Fibroblast of lung (primary cell): ENCODE data around the gene HBP1. TPM values are rescaled to one million over a fixed set of nuclear protein-coding genes. Genes with fewer than 3 reads are reported as not detected.

Source experiments
- DNase-seq, 2 donors: peaks; one replicate each; pipeline versions ENCODE4 v3.0.0 to v3.0.0-alpha.2; 2010; ENCODE audit warnings: low read depth in 2 of 2
- H2AFZ ChIP-seq: 2 replicates; pipeline ENCODE4 v1.5.1; 2012; ENCODE audit warnings: low read length, control low read depth, inconsistent platforms
- H3K27ac ChIP-seq: 2 replicates; pipeline ENCODE4 v1.5.1; 2011; ENCODE audit warnings: low read length, control low read depth; ENCODE audit not compliant: insufficient read depth
- H3K27me3 ChIP-seq: 2 replicates; pipeline ENCODE4 v1.5.1; 2011; ENCODE audit warnings: mild to moderate bottlenecking, low read length; ENCODE audit not compliant: control insufficient read depth, insufficient read depth
- H3K36me3 ChIP-seq: 2 replicates; pipeline ENCODE4 v1.5.1; 2011; ENCODE audit warnings: low read length; ENCODE audit not compliant: control insufficient read depth, insufficient read depth
- H3K4me1 ChIP-seq: 2 replicates; pipeline ENCODE4 v1.5.1; 2011; ENCODE audit warnings: low read length; ENCODE audit not compliant: control insufficient read depth, insufficient read depth; ENCODE audit errors: extremely low read depth
- H3K4me2 ChIP-seq: 2 replicates; pipeline ENCODE4 v1.5.1; 2011; ENCODE audit warnings: low read length, control low read depth; ENCODE audit not compliant: insufficient read depth; ENCODE audit errors: extremely low read depth
- H3K4me3 ChIP-seq, 4 experiments: fragments of 200-600 bp in 1 of 4; sonication (generic) in 1 of 4; replicated peaks in 1 of 4; 2 replicates each; pipeline ENCODE4 v1.5.1; 2011 to 2016; ENCODE audit warnings: low read length in 4 of 4, low read depth in 3 of 4, mild to moderate bottlenecking in 3 of 4, control low read depth in 2 of 4, inconsistent platforms in 1 of 4, mixed read lengths in 1 of 4; ENCODE audit not compliant: insufficient read depth in 1 of 4; ENCODE audit errors: control extremely low read depth in 1 of 4
- H3K79me2 ChIP-seq: 2 replicates; pipeline ENCODE4 v1.5.1; 2012; ENCODE audit warnings: mild to moderate bottlenecking, low read length, inconsistent platforms; ENCODE audit not compliant: control insufficient read depth, insufficient read depth
- H3K9ac ChIP-seq: 2 replicates; pipeline ENCODE4 v1.5.1; 2011; ENCODE audit warnings: mild to moderate bottlenecking, low read length, control low read depth; ENCODE audit not compliant: insufficient read depth
- H3K9me3 ChIP-seq: 2 replicates; pipeline ENCODE4 v1.5.1; 2012; ENCODE audit warnings: low read depth, low read length; ENCODE audit not compliant: control insufficient read depth, insufficient read depth
- H4K20me1 ChIP-seq: 2 replicates; pipeline ENCODE4 v1.5.1; 2011; ENCODE audit warnings: low read length; ENCODE audit not compliant: control insufficient read depth, insufficient read depth; ENCODE audit errors: extremely low read depth
- CTCF ChIP-seq, 2 donors: IDR thresholded peaks in 1 of 2; conservative IDR thresholded peaks in 1 of 2; 1 replicate in 1 of 2; 2 replicates in 1 of 2; pipeline ENCODE4 v1.5.1; 2011 to 2012; ENCODE audit warnings: low read length in 2 of 2, control low read depth in 1 of 2, inconsistent platforms in 1 of 2, low read depth in 1 of 2, mild to moderate bottlenecking in 1 of 2
- EZH2 ChIP-seq: IDR thresholded peaks from 2 replicates; pipeline ENCODE4 v1.5.1; 2012; ENCODE audit warnings: low read length, control low read depth, mild to moderate bottlenecking; ENCODE audit errors: missing control alignments
- polyA plus RNA-seq, 2 donors: library from polyadenylated mRNA; depleted of rRNA in 1 of 2; stranded (reverse) in 1 of 2; unstranded in 1 of 2; fragments of >200 nt; gene quantifications; 2 replicates each; pipeline ENCODE4 v1.2.1, GENCODE V29; 2011 to 2012; ENCODE audit warnings: missing spikeins in 1 of 2
- total RNA-seq: library from RNA; depleted of rRNA; stranded (reverse); fragments of >200 nt; gene quantifications from 2 replicates; pipeline ENCODE4 v1.2.1, GENCODE V29; 2014

Gene HBP1
- total and polyA plus RNA-seq, 2 donors (not counting 1 experiment from before 2014, with no cell fraction given) = 72.9 to 122 TPM

DNA sequence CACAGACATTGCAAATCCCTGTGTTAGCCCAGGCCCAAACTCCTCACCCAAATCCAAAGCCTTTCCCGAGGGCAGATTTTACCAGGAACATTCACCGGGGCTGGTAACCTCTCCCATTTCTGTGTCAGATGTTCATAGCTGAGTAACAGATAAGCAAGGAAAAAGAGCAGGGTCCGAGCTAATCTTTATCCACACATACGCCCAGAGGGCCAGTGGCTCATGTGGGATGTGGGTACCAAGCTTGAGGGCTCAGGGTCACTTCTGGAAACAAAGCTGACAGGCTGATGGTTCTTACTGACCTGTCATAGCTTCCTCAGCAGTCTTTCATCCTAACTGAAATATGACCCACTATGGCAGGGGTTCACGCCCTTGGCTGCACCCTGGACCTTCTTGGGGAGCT, 39.8 kb downstream of the HBP1 start:
- H3K4me3 ChIP-seq = no peak overlapping the region
- no peak overlapping the region for H3K27ac ChIP-seq
- no peaks in the 10 kb centered on the region for H3K79me2 ChIP-seq
- H3K4me2 ChIP-seq = no peak overlapping the region
- H3K36me3 ChIP-seq = no peaks in the 10 kb centered on the region
- H3K9me3 ChIP-seq = no peaks in the 10 kb centered on the region
- H3K27me3 ChIP-seq = no peaks in the 10 kb centered on the region
- no peak overlapping the region for H3K9ac ChIP-seq
- no peak for DNase-seq
- no peaks in the 10 kb centered on the region for H4K20me1 ChIP-seq
- no peak overlapping the region for H2AFZ ChIP-seq
- TF ChIP-seq CTCF (conservative IDR thresholded peaks at IDR 0.05 in 1 of 2, IDR thresholded peaks at IDR 0.05 in 1 of 2; ENCODE audit: low read depth in 1 of 2, low read length in 2 of 2) (no peak), EZH2 (no peak)
- H3K4me1 ChIP-seq = no peaks in the 10 kb centered on the region

DNA sequence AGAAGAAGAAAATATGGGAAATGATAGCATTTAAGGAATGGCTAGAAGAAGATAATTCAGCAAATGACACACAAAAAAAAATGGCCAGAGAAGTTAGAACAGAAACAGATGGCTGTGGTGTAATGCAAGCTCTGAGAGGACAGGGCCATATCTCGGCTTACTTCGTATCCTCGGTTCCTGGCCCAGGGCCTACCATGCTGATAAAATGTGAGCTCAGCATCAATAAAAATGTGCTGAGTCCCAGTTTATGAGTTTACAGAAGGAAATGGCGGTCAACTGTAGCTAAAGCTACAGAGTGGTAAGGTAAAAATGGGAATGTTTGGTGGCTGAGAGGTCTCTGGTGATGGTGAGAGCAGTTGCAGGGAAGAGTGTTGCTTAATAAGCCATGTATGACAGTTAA, 40.8 kb downstream of the HBP1 start:
- H3K27ac ChIP-seq = no peak overlapping the region
- no peaks in the 10 kb centered on the region for H3K36me3 ChIP-seq
- no peaks in the 10 kb centered on the region for H4K20me1 ChIP-seq
- H2AFZ ChIP-seq = no peak overlapping the region
- no peak overlapping the region for H3K4me2 ChIP-seq
- no peaks in the 10 kb centered on the region for H3K4me1 ChIP-seq
- H3K4me3 ChIP-seq = no peak overlapping the region
- H3K27me3 ChIP-seq = no peaks in the 10 kb centered on the region
- no peak overlapping the region for H3K9ac ChIP-seq
- no peaks in the 10 kb centered on the region for H3K9me3 ChIP-seq
- H3K79me2 ChIP-seq = no peaks in the 10 kb centered on the region
- no peak for DNase-seq
- TF ChIP-seq CTCF (conservative IDR thresholded peaks at IDR 0.05 in 1 of 2, IDR thresholded peaks at IDR 0.05 in 1 of 2; ENCODE audit: low read depth in 1 of 2, low read length in 2 of 2) = no peak
- no peak for TF ChIP-seq EZH2

DNA sequence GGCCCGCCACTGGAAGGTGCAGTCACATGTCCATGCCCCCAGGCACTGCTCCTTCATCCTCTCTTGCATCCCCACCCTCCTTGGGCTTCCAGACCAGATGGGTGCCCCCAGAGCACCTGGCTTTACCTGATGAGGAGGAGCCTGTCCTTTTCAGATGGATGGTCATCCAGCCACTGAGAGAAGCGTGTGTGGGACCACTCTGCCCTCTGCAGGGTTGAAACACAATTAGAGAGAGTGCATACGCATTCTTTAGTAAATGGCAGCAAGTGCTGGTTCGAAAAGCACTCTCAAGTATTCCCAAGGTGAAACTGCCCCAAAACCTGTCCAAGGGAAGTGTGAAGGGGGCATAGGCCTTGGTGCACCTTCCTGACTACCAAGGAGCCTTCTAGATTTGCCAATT, 41.6 kb downstream of the HBP1 start:
- TF ChIP-seq EZH2 = no peak
- TF ChIP-seq CTCF (conservative IDR thresholded peaks at IDR 0.05 in 1 of 2, IDR thresholded peaks at IDR 0.05 in 1 of 2; ENCODE audit: low read depth in 1 of 2, low read length in 2 of 2) = no peak
- Histone ChIP-seq H3K27ac (no peak overlapping the region), H4K20me1 (no peaks in the 10 kb centered on the region), H3K79me2 (no peaks in the 10 kb centered on the region), H3K9me3 (no peaks in the 10 kb centered on the region), H2AFZ (no peak overlapping the region), H3K36me3 (no peaks in the 10 kb centered on the region), H3K4me1 (no peaks in the 10 kb centered on the region), H3K27me3 (no peaks in the 10 kb centered on the region), H3K4me2 (no peak overlapping the region), H3K9ac (no peak overlapping the region), H3K4me3 (no peak overlapping the region)
- DNase-seq = no peak
